AG04449 (cell line): ENCODE results near the gene WDR35.

Source experiments
- CTCF ChIA-PET: fragments of 350-600 bp; formaldehyde crosslinking; extraction: SDS; loops from one replicate; lab custom pipeline; 2021; ENCODE audit warnings: antibody characterized with exemption; lab: Yijun Ruan, JAX
- POLR2A ChIA-PET: fragments of 400-600, 350-600 bp; formaldehyde crosslinking; extraction: SDS; loops from one replicate; lab custom pipeline; 2020; ENCODE audit warnings: antibody characterized with exemption, inconsistent platforms; lab: Yijun Ruan, JAX
- DNase-seq: peaks from one replicate; pipeline ENCODE4 v3.0.0-alpha.2; 2010; ENCODE audit warnings: low read depth, low spot score
- H3K4me3 ChIP-seq: 2 replicates; pipeline ENCODE4 v1.5.1; 2011; ENCODE audit warnings: low read depth, mild to moderate bottlenecking, control low read depth, low read length
- CTCF ChIP-seq: IDR thresholded peaks from one replicate; pipeline ENCODE4 v1.5.1; 2011; ENCODE audit warnings: mild to moderate bottlenecking, moderate library complexity, low read length, control low read depth, inconsistent platforms; ENCODE audit not compliant: insufficient read depth; ENCODE audit errors: missing control alignments

WDR35 gene

GRCh38 chr2:19944205-19944845 lies 45.6 kb downstream of the WDR35 start:
- CTCF ChIA-PET, result interaction anchor here (0.9 to 4.3 kb wide), 5 partner anchors 9 to 159 kb away, joined by 3 to 30 read pairs (median 3); no protein-coding TSS in a partner anchor
- TF ChIP-seq CTCF, result no peak
- POLR2A ChIA-PET, result no interaction called here
- no peak overlapping the region for H3K4me3 ChIP-seq
- no peak for DNase-seq

GRCh38 chr2:19943189-19943588 lies 46.7 kb downstream of the WDR35 start:
- POLR2A ChIA-PET, result no interaction called here
- no peak overlapping the region for H3K4me3 ChIP-seq
- no peak for DNase-seq
- no peak for TF ChIP-seq CTCF
- CTCF ChIA-PET, result interaction anchor here (0.9 to 4.3 kb wide), 6 partner anchors 8 to 348 kb away, joined by 3 to 30 read pairs (median 4); no protein-coding TSS in a partner anchor

GRCh38 chr2:19942199-19942598 lies 47.7 kb downstream of the WDR35 start:
- no peak overlapping the region for H3K4me3 ChIP-seq
- TF ChIP-seq CTCF, result no peak
- ChIA-PET POLR2A (no interaction called here), CTCF (interaction anchor here (0.9 to 4.3 kb wide), 4 partner anchors 10 to 349 kb away, joined by 3 to 30 read pairs (median 4); no protein-coding TSS in a partner anchor)
- DNase-seq, result no peak

- TF ChIP-seq CTCF, result no peak
- no peak for DNase-seq
- POLR2A ChIA-PET, result no interaction called here
- CTCF ChIA-PET, result no interaction called here
- no peak overlapping the region for H3K4me3 ChIP-seq
Observed at GRCh38 chr2:19937004-19937403, 52.9 kb downstream of the WDR35 start.

GRCh38 chr2:19936203-19936602 lies 53.7 kb downstream of the WDR35 start:
- no peak overlapping the region for H3K4me3 ChIP-seq
- ChIA-PET POLR2A (no interaction called here), CTCF (interaction anchor here (1.4 kb wide), 1 partner anchor 20 kb away, joined by 5 read pairs; no protein-coding TSS in a partner anchor)
- no peak for DNase-seq
- TF ChIP-seq CTCF, result no peak

GRCh38 chr2:19933351-19933981 lies 56.4 kb downstream of the WDR35 start:
- no peak for TF ChIP-seq CTCF
- ChIA-PET POLR2A (interaction anchor here (0.8 to 1.7 kb wide), 2 partner anchors 22 to 32 kb away, joined by 3 to 4 read pairs; partner anchors contain the start of gene TTC32), CTCF (interaction anchor here (1.8 kb wide), 1 partner anchor 22 kb away, joined by 8 read pairs; no protein-coding TSS in a partner anchor)
- H3K4me3 ChIP-seq, result no peak overlapping the region
- DNase-seq, result peak; percentile 10
